ENCODE results near the gene ZC3H11A.
"Not testable (repeated sequence)": the region's sequence is repeated elsewhere in the genome, so short reads cannot be mapped to it uniquely, and the experiment has no call there.

GRCh38 chr1:203761958-203762357, 33.5 kb upstream of the ZC3H11A start:
- not testable (repeated sequence) for TF ChIP-seq CTCF (IDR thresholded peaks at IDR 0.05; ENCODE audit: insufficient read depth, low read length); REST (IDR thresholded peaks at IDR 0.05; ENCODE audit: insufficient replicate concordance, low read depth); POLR2AphosphoS5 (IDR thresholded peaks at IDR 0.05; ENCODE audit: low read depth)

Data from HL-60 (cell line).